ENCODE data around the gene ETS1. TPM values are rescaled to one million over a fixed set of nuclear protein-coding genes. Genes with fewer than 3 reads are reported as not detected.

ETS1 gene
- total RNA-seq, 1 experiment from 2014 or later = 29.9 TPM

GRCh38 chr11:128633384-128633965 is 46.1 kb upstream of the ETS1 start:
- Mint-ChIP-seq H3K4me1 (peaks cover 0 to 19% of the 10 kb centered on the region in 2 experiments; a peak in 2 of 4 replicates), H3K36me3 (ENCODE audit: insufficient read depth in 1 of 3, low read depth in 3 of 3) (no peaks in the 10 kb centered on the region), H3K4me3 (no peak overlapping the region), H3K9me3 (no peaks in the 10 kb centered on the region), H3K27me3 (ENCODE audit: low read depth) (peaks cover 5% of the 10 kb centered on the region), H3K27ac (no peak overlapping the region)
- Histone ChIP-seq H3K27ac (ENCODE audit: insufficient read length, low read depth, low read length) (no peak overlapping the region), H2BK5ac (ENCODE audit: insufficient read length, low read length) (no peak overlapping the region), H4K8ac (replicated peaks; ENCODE audit: insufficient read length, low read depth, low read length) (no peak overlapping the region), H3K4ac (ENCODE audit: low read depth, low read length) (no peak overlapping the region), H3K79me1 (ENCODE audit: insufficient read depth, low read depth, low read length, poor library complexity, severe bottlenecking) (no peaks in the 10 kb centered on the region), H3K27me3 (ENCODE audit: insufficient read depth, low read length) (no peaks in the 10 kb centered on the region), H2BK12ac (ENCODE audit: insufficient read length, low read depth, low read length) (no peak overlapping the region), H4K91ac (ENCODE audit: insufficient read length, low read depth, low read length) (no peak overlapping the region), H2BK120ac (ENCODE audit: low read depth, low read length, poor library complexity, severe bottlenecking) (no peak overlapping the region), H3K4me1 (ENCODE audit: insufficient read depth, low read length) (no peaks in the 10 kb centered on the region), H2BK20ac (ENCODE audit: low read depth, low read length, poor library complexity, severe bottlenecking) (no peak overlapping the region), H3K18ac (ENCODE audit: insufficient read length, low read depth, low read length) (no peak overlapping the region), H3K9me3 (ENCODE audit: control insufficient read depth, low read depth, low read length) (no peaks in the 10 kb centered on the region), H2AFZ (ENCODE audit: low read length) (no peak overlapping the region), H3K79me2 (ENCODE audit: insufficient read depth, low read length) (no peaks in the 10 kb centered on the region), H4K20me1 (ENCODE audit: control insufficient read depth, insufficient read depth, insufficient read length) (no peaks in the 10 kb centered on the region), H4K5ac (ENCODE audit: insufficient read length, low read depth, low read length) (no peak overlapping the region), H3T11ph (ENCODE audit: low read length) (no peak overlapping the region), H3K23ac (ENCODE audit: insufficient read length, low read depth, low read length) (no peak overlapping the region), H3K23me2 (ENCODE audit: insufficient read length, low read depth, low read length, poor library complexity, severe bottlenecking) (no peaks in the 10 kb centered on the region), H3K14ac (ENCODE audit: insufficient read depth, low read length) (no peak overlapping the region), H2AK5ac (ENCODE audit: insufficient read length, low read length) (no peak overlapping the region), H3K4me2 (ENCODE audit: insufficient read depth, insufficient read length, low read length) (no peak overlapping the region), H3K9ac (ENCODE audit: extremely low read depth, insufficient read length, low read length) (no peak overlapping the region), H3K56ac (ENCODE audit: insufficient read length, low read depth, low read length) (no peak overlapping the region), H2BK15ac (ENCODE audit: low read depth, low read length) (no peak overlapping the region)
- DNase-seq = no peak
- TF ChIP-seq CTCF (conservative IDR thresholded peaks at IDR 0.05) = no peak
- no CpG with 5 or more reads among the region's 8 CpGs for WGBS (ENCODE audit: extremely low coverage, insufficient read length, low lambda C conversion rate)

All from H9 (cell line).